Tibial artery (tissue), 4 donors: Measurements from ENCODE around the gene DOCK11.

Source experiments
- DNase-seq, 2 donors: peaks; one replicate each; pipeline ENCODE4 v3.0.0-alpha.2; 2019
- H3K27ac ChIP-seq, 2 donors: fragments of 200-600 bp; sonication (generic) in 1 of 2; 1 replicate in 1 of 2; 2 replicates in 1 of 2; pipeline ENCODE4 v1.5.1; 2018 to 2019; ENCODE audit warnings: mild to moderate bottlenecking in 1 of 2
- H3K27me3 ChIP-seq, 2 donors: fragments of 200-600 bp; sonication (generic) in 1 of 2; one replicate each; pipeline versions ENCODE4 v1.5.1 to v1.6.0; 2016 to 2019
- H3K36me3 ChIP-seq, 3 donors: fragments of 200-600 bp; sonication (generic) in 2 of 3; one replicate each; pipeline ENCODE4 v1.5.1; 2016 to 2019; ENCODE audit warnings: mild to moderate bottlenecking in 2 of 3
- H3K4me1 ChIP-seq, 4 donors: fragments of 200-600 bp; sonication (generic) in 2 of 4; 1 replicate in 3 of 4; 2 replicates in 1 of 4; pipeline ENCODE4 v1.5.1; 2016 to 2019
- H3K4me3 ChIP-seq, 2 donors: fragments of 200-600 bp; sonication (generic) in 1 of 2; 1 replicate in 1 of 2; 2 replicates in 1 of 2; pipeline ENCODE4 v1.5.1; 2018 to 2019; ENCODE audit warnings: mild to moderate bottlenecking in 2 of 2
- H3K9me3 ChIP-seq, 3 donors: fragments of 200-600 bp; sonication (generic) in 1 of 3; one replicate each; pipeline ENCODE4 v1.5.1; 2016 to 2019
- CTCF ChIP-seq, 2 experiments: fragments of 200-600 bp in 1 of 2; fragments of 450-650 bp in 1 of 2; IDR thresholded peaks; one replicate each; pipeline ENCODE4 v1.5.1; 2017 to 2019; ENCODE audit warnings: antibody characterized with exemption in 2 of 2, mild to moderate bottlenecking in 1 of 2, moderate library complexity in 1 of 2
- intact Hi-C: fragments of 100-400 bp; cut with DNase I; formaldehyde crosslinking; loops from one replicate; pipeline ENCODE4 v1.15.0; 2023; ENCODE audit warnings: low total_unique reads

Gene DOCK11

GRCh38 chrX:118654331-118654730 lies 158.7 kb downstream of the DOCK11 start:
- H3K27me3 ChIP-seq, result no peaks in the 10 kb centered on the region
- peaks cover 0 to 2% (median 0%) of the 10 kb centered on the region in 3 donors for H3K36me3 ChIP-seq
- no peaks in the 10 kb centered on the region for H3K9me3 ChIP-seq
- intact Hi-C loops, result loop anchor here (5.0 kb wide), 1 partner anchor 148 kb away; no protein-coding TSS in a partner anchor
- TF ChIP-seq CTCF (IDR thresholded peaks at IDR 0.05), result no peak
- DNase-seq, result no peak
- H3K27ac ChIP-seq, result no peak overlapping the region
- H3K4me3 ChIP-seq, result no peak overlapping the region
- no peaks in the 10 kb centered on the region for H3K4me1 ChIP-seq

- DNase-seq, result no peak
- Histone ChIP-seq H3K4me3 (no peak overlapping the region), H3K36me3 (no peaks in the 10 kb centered on the region), H3K4me1 (no peaks in the 10 kb centered on the region), H3K27ac (no peak overlapping the region), H3K9me3 (no peaks in the 10 kb centered on the region), H3K27me3 (no peaks in the 10 kb centered on the region)
- intact Hi-C loops, result no loop called here
- no peak for TF ChIP-seq CTCF (IDR thresholded peaks at IDR 0.05)
Measured at GRCh38 chrX:118655561-118656246, 160.1 kb downstream of the DOCK11 start.

GRCh38 chrX:118657413-118657812 lies 161.8 kb downstream of the DOCK11 start:
- Histone ChIP-seq H3K4me1 (no peaks in the 10 kb centered on the region), H3K9me3 (no peaks in the 10 kb centered on the region), H3K27ac (no peak overlapping the region), H3K27me3 (no peaks in the 10 kb centered on the region), H3K36me3 (no peaks in the 10 kb centered on the region), H3K4me3 (no peak overlapping the region)
- intact Hi-C loops, result no loop called here
- DNase-seq, result no peak
- TF ChIP-seq CTCF (IDR thresholded peaks at IDR 0.05), result no peak

GRCh38 chrX:118660085-118660484 lies 164.5 kb downstream of the DOCK11 start:
- Histone ChIP-seq H3K27me3 (no peaks in the 10 kb centered on the region), H3K9me3 (no peaks in the 10 kb centered on the region), H3K4me3 (no peak overlapping the region), H3K27ac (no peak overlapping the region), H3K4me1 (no peaks in the 10 kb centered on the region), H3K36me3 (peaks cover 0 to 5% (median 0%) of the 10 kb centered on the region in 3 donors)
- no peak for TF ChIP-seq CTCF (IDR thresholded peaks at IDR 0.05)
- intact Hi-C loops, result no loop called here
- no peak for DNase-seq

- no peak for TF ChIP-seq CTCF (IDR thresholded peaks at IDR 0.05)
- intact Hi-C loops, result no loop called here
- no peak for DNase-seq
- Histone ChIP-seq H3K27me3 (no peaks in the 10 kb centered on the region), H3K27ac (no peak overlapping the region), H3K9me3 (no peaks in the 10 kb centered on the region), H3K36me3 (peaks cover 0 to 5% (median 0%) of the 10 kb centered on the region in 3 donors), H3K4me1 (peaks cover 0 to 3% (median 0%) of the 10 kb centered on the region in 4 donors), H3K4me3 (no peak overlapping the region)
Measured at GRCh38 chrX:118665204-118665603, 169.6 kb downstream of the DOCK11 start.
